ENCODE measurements around the gene ZNF644.
"Not testable (repeated sequence)": the region's sequence is repeated elsewhere in the genome, so short reads cannot be mapped to it uniquely, and the experiment has no call there.

ZNF644 gene

DNA sequence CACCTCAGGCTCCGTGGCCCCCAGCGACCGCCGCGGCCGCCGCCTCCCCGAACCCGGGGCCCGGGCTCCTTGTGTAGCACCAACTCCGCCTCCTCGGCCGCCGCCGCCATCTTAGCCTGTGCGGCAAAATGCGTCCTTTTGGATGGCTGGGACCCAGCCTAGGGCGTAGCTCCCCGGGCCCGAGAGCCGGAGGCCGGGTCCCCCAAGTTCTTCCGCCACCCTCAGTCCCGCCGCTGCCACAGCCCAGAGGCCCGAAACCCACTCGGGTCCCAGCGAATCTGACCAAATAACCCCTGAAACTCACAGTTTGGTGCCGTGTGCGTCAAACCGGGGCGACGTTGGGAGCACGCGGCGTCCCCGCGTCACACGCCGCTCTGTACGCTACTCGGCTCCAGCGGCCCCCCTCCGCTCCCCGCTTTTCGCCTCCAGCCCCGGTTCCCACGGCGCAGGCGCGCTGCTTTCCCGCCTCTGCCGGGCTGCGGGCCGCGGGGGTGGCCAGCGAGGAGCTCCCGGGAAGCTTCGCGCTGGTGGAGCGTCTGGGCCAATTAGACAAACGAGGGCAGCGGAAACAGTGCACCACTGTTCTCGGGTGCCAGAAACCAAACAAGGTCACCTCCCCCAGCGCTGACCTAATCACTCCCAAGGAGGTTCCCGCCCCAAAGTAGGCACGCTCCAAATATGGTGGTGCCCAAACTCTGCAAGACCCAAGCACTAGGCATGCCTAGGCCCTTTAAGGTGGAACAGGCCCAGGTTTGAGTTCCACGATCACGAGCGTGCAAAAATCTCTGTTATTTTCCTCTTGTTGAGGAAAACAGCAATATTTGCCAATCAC is at the start of gene ZNF644:
Gene ZNF644 (minus strand): TSS at position 350 of the 832 bp plus-strand sequence. CDS start 39,682 bp downstream, outside the sequence.
- DNase-seq = peak; percentile 94

DNA sequence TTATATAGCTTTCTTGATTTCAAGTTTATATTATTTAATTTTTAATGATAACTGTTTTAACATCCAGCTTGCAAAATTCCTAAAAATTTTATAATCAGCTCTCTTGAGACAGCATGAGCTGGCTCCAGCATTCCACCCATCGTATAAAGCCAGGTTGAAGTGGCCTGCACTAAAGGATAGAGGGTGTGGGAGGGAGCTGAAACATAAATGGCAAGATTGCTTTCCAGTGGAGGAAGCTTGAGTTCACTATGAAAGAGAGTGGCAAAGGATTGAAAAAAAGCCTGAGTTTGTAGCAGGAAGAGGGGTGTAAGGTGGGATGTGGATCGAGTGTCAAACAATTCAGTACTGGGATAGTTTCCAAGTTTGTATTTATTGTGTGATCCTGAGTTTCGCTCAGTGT is 48.5 kb upstream of the ZNF644 start:
- no peak for DNase-seq

DNA sequence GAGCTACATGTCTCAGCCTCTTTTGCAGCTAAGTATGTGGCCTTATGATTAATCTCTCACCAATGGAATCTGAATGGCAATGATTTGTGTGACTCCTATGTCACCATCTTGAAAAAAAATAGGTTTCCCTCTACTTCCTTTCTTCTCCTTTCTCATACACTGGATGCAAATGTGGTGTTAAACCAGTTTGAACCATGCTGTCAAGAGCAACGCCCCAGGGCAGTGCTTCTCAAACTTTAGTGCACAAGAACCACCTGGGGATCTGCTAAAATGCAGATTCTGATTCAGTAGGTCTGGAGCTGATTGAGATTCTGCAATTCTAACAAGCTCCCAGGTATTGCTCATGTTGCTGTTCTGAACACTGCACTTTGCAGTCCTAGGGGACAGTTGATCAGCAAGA is 44.7 kb upstream of the ZNF644 start:
- DNase-seq = no peak

DNA sequence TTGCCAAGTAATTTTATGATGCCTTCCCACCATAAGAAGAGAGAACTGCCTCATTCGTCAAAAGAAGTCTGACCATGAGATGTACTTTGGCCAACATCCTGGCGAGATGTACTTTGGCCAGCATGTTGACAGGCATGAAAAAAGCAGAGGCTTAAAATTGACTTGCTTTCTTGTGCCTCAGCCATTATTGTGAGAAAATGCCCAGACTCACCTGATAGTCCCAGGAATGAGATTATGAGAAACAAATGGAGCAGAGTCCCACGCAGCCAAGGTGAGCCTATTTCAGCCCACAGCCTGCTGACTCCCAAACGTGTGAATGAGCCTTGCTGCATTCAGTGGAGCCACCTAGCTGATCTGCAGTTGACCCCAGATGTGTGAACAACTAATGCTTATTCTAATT is 43.5 kb upstream of the ZNF644 start:
- DNase-seq = no peak

DNA sequence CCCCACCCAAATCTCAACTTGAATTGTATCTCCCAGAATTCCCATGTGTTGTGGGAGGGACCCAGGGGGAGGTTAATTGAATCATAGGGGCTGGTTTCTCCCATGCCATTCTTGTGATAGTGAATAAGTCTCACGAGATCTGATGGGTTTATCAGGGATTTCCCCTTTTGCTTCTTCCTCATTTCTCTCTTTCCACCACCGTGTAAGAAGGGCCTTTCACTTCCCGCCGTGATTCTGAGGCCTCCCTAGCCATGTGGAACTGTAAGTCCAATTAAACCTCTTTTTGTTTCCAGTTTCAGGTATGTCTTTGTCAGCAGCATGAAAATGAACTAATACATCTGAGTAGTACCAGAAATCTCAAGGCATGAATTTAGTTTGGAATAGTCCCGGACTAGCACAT is 41.6 kb upstream of the ZNF644 start:
- DNase-seq = peak; percentile 3

DNA sequence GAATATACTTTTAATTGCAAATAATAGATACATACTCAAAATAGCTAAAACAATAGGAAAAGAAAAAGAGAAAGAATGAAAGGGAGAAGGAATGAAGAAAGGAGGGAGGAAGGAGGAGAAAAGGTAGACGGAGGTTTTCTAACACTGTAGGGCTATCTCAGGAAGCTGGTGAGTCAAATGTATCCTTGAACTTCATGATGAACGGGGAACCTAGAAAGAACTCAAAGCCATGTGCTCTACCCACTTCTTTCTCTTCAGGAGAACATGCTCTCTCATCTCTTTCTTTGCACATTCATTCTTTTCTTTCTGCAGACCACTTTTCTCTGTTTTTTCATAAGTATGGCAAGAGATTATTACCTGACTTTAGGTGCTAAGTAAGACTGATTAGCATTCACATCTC is 37.3 kb upstream of the ZNF644 start:
- DNase-seq = no peak

DNA sequence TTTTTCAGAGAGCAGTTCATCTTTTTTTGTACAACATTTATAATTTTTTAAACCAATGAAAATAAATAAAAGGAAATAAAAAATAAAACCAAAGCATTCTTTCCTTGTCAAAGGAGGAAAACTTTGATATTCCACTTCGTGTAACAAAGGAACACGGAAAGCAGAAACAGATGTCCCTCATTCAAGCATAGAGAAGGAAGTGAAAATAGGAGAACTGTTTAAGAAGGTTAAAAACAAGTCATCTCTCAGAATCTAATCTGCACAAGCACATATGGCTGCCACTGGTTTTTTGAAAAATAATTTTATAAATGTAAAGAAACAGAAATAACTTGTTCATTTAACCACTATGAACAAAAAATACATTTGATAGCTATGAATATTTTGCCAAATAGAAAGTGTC is 35.9 kb upstream of the ZNF644 start:
- DNase-seq = no peak

DNA sequence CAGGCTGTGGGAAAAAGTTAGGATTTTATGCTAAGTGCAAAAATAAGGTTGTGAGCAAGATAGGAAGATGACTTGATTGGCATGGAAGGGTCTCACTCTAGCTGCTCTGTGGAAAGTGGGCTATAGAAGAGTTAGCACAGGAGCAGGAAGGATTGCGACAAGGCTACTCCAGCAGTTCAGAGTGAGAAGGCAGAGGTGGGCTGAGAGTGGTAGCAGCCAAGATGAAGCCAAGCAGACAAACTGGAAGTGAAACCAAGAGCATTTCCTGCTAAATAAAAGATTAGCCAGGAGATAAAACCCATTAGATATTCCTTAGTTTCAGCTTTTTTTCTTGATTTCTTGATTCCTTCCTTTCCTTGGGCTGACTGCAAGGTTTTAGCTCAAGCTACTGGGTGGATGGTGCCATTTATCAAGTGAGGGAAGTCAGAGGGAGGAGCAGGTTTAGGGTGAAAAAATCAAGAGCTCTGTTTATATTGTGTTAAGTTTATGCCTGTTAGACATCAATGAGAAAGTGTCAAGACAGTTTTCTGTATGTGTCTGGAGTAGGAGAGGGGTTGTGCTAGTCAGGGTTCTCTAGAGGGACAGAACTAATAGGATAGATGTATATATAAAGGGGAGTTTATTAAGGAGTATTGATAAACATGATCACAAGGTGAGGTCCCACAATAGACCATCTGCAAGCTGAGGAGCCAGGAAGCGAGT is 33.1 kb upstream of the ZNF644 start:
- no peak for DNase-seq

DNA sequence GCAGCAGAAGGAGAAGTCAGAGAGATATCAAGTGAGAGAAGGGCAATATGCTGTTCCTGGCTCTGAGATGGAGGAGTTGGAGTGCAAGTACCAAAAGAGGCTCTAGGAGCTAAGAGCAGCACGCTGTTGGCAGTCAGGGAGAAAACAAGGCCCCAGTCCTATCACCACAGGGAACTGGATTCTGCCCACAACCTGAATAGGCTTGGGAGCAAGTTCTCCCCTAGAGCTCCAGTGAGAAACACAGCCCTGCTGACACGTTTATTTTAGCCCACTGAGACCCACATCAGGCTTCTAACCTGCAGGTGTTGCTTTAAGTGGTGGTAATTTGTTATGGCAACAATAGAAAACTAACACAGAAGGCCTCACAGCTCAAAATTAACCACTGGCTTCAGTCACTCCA is 31.8 kb upstream of the ZNF644 start:
- DNase-seq = no peak

DNA sequence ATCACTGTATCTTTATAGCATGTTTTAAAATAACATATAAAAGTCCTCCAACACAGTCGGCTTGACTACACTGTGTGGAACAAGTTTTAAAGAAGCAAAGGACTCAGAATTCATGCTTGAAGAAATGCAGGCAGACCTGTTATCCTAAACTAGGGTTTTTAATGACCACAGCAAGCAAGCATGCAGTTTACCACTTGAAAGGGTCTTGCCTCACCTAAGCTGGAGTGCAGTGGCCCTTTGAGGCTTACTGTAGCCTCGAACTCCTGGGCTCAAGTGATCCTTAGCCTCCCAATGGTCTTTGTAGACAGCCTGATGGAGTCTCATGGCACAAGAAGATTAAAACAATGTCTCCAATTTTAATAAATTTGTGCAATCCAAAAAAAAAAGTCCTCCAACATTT is 27.7 kb upstream of the ZNF644 start:
- not testable (repeated sequence) for DNase-seq

DNA sequence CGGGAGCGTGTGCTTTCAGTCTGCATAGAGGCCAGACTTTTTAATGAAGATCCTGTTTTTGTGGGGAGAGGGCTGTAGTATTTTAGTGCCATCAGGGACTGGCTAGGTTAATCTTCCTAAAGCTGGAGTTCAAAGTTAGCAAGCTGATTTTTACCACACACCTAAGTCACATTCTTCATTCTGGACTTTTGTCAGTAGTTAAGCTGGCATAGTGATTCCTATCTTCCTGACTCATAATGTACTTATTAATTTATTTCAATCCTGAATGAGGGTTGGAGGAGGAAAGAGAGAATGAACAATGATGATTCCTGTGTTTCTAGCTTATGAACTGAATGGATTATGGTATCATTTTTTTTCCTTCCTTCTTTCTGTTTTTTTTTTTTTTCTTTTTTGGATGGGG is 24.9 kb upstream of the ZNF644 start:
- DNase-seq = no peak

DNA sequence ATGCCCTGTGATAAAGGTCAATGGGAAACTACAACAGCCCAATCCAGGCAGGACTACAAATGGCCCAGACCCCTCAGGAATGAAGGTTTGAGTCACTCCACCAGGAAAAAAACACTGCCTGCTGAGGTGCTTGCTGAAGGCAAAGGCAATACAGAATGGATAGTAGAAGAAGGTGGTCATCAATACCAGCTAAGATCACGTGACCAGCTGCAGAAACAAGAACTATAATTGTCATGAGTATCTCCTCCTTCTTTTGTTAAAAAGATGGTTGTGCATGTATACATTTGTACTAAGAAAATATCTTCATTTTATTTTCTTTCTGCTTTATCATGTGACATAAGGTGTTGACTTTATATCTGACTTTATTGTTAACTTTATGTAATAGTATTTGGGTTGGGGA is 23.4 kb upstream of the ZNF644 start:
- DNase-seq = no peak

DNA sequence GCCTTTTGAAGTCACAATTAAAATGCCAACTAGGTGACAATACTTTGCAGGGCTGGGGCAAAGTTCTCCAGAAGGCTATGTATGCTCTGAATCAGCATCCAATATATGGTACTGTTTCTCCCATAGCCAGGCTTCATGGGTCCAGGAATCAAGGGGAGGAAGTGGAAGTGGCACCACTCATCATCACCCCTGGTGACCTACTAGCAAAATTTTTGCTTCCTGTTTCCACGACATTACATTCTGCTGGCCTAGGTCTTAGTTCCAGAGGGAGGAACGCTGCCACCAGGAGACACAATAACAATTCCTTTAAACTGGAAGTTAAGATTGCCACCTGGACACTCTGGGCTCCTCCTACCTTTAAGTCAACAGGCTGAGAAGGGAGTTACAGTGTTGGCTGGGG is 22.9 kb upstream of the ZNF644 start:
- not testable (repeated sequence) for DNase-seq

DNA sequence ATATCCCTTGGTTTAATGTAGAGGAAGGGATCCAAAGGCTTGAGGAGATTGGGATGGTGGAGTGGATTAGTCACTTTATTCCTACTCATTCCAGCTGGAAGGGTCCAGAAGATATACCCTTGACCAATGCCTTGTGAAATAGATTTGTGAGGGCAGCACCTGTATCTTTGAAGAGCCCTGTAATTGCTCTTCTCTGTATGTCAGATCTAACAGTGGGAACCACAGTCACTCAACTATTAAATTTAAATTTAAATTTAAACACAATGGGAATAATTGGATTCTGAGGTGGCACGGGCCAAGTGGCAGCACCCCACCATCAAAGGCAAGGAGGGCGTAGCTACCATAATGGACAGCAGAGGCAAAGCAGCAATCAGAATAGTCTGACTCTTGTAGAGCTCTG is 20.5 kb upstream of the ZNF644 start:
- DNase-seq = not testable (repeated sequence)

DNA sequence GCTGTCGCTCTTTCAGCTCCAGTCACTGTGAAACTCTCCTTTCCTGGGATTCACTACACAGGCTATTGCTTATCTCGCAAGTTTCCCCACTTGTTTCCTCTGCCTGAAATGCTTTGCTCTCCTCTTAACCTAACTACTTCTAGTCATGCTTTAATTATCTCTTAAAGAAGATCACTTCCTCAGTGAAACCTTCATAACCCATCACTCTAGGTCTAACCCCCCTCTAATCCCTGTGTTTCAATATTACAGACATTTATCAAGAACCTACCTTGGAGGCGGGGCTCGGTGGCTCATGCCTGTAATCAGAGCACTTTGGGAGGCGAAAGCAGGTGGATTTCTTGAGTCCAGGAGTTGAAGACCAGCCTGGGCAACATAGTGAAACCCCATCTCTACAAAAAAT is 16.7 kb upstream of the ZNF644 start:
- DNase-seq = no peak

DNA sequence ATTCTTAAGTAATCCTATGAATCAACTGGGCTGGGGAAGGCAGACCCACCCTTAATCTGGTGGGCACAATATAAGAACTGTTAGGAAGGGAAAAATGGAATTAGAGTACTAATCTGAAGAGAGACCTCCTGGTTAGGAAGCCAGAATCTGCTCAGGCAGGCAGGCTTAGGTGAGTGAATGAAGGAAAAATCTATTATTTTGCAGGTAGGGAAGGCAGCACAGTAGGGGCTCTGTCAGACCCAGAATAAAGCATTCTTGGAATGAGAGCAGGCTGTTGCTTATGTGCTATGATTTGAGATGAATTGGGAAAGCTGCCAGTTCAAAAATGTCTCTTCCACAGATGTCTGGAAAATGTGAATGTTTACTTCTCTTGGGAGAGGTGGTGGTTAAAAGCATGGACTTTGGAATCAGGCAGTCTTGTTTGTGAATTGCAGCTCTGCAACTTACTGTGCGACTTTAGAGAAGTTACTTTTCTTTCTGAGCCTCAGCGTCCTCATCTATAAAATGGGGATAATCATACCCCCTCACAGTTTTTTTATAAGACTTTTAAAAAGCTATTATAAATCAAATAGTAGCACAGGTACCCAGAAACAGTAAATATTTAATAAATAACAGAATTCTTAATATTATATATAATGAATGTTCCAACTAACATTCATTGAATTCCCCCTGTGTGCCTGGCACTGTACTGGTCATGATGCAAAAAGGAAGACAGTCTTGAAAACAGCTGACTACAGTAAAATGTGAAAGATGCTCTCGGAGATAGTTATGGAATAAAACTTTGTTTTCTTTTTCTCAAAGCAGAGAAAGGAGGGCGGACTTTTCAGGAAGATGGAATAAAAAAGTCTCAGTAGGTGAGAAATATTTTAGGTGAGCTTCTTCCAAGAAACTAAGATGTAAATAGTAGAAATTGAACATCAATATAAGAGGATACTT is 15.3 kb upstream of the ZNF644 start:
- DNase-seq = no peak

DNA sequence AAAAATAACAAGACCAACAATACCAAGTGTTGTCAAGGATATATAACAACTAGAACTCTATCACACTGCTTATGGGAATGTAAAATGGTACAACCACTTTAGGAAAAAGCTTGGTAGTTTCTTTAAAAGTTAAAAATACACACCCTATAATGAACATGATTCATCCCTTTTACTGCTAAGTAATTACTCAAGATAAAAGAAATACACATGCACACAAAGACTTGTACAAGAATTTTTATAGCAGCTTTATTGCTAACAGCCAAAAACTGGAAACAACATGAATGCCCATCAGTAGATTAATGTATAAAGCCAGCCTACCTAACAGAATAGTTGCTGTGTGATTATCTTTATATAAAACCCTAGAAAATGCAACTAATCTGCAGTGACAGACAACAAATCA is 10.5 kb upstream of the ZNF644 start:
- no peak for DNase-seq

DNA sequence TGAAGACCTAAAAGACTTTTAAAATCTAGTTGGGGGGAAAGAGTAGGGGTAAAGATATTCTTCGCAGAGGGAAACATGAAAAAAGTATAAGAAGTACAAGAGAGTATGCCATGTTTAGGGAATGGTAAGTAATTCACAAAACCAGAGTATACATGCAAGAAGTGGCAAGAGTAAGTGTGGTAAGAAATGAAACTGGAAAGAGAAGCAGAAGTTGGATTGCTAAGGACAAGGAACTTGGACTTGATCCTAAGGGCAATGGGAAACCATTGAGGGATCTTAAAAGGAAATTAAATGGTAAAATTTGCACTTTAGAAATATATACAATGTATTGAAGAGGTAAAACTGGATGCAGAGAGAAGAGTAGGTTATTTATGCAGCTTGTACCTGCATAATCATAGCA is 9.2 kb upstream of the ZNF644 start:
- no peak for DNase-seq

DNA sequence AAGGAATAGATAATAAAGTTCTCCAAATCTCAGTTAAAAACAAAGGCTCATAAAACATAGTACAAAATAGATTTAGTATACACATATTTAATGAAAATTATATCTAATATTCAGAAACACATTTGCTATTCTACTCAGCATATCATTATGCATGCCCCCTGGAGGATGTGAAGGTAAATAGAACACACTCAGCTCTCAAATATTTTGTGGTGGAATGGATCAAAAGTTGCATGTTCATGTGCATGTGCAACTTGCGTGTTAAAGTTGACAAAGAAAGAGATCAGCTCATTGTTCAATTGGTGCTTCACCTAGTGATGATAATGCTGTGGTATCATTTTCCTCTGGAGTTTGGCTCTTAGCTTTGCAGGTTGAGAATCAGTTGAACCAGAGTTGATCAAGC is 4.9 kb upstream of the ZNF644 start:
- DNase-seq = no peak

DNA sequence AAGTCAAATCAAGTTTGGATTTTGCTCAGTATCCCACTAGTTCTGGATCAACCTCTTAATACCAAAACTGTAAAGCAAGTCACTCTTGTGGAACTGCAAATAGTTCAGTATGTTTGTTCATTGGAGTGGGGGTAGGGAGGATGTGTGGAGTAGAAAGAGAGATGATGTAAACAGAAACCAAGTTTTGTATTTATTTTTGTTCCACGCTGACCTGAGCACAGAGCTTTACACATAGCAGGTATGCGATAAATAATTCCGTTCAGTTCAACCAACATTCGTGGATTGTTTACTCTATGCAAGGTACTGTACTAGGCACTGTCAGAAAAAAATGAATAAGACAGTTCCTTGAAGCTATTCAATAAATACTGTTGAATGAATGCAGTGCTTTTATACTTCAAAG is 4.5 kb upstream of the ZNF644 start:
- no peak for DNase-seq

DNA sequence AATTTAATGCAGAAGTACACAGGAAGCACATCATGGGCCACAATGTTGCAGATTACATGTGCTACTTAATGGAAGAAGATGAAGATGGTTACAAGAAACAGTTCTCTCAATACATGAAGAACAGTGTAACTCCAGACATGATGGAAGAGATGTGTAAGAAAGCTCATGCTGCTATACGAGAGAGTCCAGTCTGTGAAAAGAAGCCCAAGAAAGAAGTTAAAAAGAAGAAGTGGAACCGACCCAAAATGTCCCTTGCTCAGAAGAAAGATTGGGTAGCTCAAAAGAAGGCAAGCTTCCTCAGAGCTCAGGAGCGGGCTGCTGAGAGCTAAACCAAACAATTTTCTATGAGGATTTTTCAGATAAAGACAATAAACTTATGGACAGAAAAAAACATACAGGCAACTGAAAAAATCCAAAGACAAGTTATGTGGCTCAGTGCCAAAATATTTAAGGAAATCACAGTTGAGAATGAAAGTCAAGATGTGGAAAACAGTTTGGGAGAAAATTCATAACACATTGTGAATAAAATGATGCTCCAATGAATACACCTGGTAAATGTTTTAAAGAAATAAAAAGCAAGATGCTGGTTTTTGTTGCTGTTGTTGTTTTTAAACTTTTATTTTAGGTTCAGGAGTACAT is 2.8 kb upstream of the ZNF644 start:
- DNase-seq = no peak

DNA sequence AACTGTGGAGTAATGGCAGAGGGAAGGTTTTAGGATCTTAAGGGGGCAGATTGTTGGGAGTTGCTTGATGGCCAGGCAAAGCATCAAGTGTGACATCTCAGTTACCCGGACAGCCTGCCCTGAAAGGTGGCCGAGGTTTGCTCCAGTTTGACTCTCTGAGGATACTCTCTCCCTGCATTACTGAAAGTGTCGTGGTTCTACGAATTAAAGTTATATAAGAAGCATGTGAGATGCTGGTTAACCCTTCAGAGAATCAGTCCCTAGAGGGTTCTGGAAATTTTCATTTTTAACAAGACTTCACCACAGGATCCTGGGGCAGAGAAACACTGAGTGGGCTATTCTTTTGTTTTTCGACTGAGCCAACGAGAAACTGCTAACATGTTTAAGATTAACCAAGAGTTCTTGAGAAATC is 689 bp upstream of the ZNF644 start:
- no peak for DNase-seq
